K562 (cell line): ENCODE results near the gene ERGIC1. TPM values are rescaled to one million over a fixed set of nuclear protein-coding genes. Genes with fewer than 3 reads are reported as not detected.
A peak's percentile ranks its signal among the peaks of the same experiment; 100 is the strongest.

Source experiments
- ARID1B ChIP-seq: fragments of 450-650 bp; IDR thresholded peaks from 2 replicates; pipeline ENCODE4 v1.6.1; 2016; ENCODE audit warnings: antibody characterized with exemption, mild to moderate bottlenecking, inconsistent platforms
- BRD4 ChIP-seq: fragments of 200-600 bp; sonication (generic); IDR thresholded peaks from 2 replicates; pipeline ENCODE4 v1.6.1; 2017; ENCODE audit warnings: inconsistent platforms
- CCNT2 ChIP-seq: IDR thresholded peaks from 2 replicates; pipeline ENCODE4 v1.6.1; 2011; ENCODE audit warnings: borderline replicate concordance, low read depth, mild to moderate bottlenecking, moderate library complexity, mixed read lengths, low read length; ENCODE audit not compliant: insufficient read length; ENCODE audit errors: extremely low read depth
- CHD7 ChIP-seq: fragments of 200-600 bp; sonication (generic); IDR thresholded peaks from one replicate; pipeline ENCODE4 v1.6.1; 2012; ENCODE audit warnings: mild to moderate bottlenecking, low read depth, low read length, inconsistent platforms
- ELK1 ChIP-seq: sonication (generic); formaldehyde crosslinking; IDR thresholded peaks from 2 replicates; pipeline ENCODE4 v1.8.1; 2022; ENCODE audit warnings: missing genetic modification reagents
- GABPB1 ChIP-seq: sonication (generic); formaldehyde crosslinking; IDR thresholded peaks from 2 replicates; pipeline ENCODE4 v1.8.0; 2022; ENCODE audit warnings: mild to moderate bottlenecking, missing genetic modification reagents
- HDAC3 ChIP-seq: fragments of 450-650 bp; IDR thresholded peaks from 2 replicates; pipeline ENCODE4 v1.6.1; 2018; ENCODE audit warnings: borderline replicate concordance, mild to moderate bottlenecking, moderate library complexity; ENCODE audit not compliant: partially characterized antibody
- HES1 ChIP-seq: fragments of 450-650 bp; IDR thresholded peaks from 2 replicates; pipeline ENCODE4 v1.6.1; 2016; ENCODE audit warnings: low read depth, mild to moderate bottlenecking, moderate library complexity
- HMG20B ChIP-seq: fragments of 250-450 bp; sonication (Bioruptor Pico); IDR thresholded peaks from 2 replicates; pipeline ENCODE4 v1.5.0; 2021; ENCODE audit warnings: mild to moderate bottlenecking
- MAZ ChIP-seq, 2 experiments: fragments of 450-650 bp in 1 of 2; sonication (generic) in 1 of 2; formaldehyde crosslinking; IDR thresholded peaks in 1 of 2; conservative IDR thresholded peaks in 1 of 2; 2 replicates each; pipeline versions ENCODE4 v1.4.0 to v1.5.0; 2020; ENCODE audit warnings: mild to moderate bottlenecking in 1 of 2, missing genetic modification reagents in 1 of 2
- NBN ChIP-seq: fragments of 450-650 bp; IDR thresholded peaks from 2 replicates; pipeline ENCODE4 v1.6.1; 2016; ENCODE audit warnings: low read depth, mild to moderate bottlenecking
- PTRF ChIP-seq: fragments of 450-650 bp; IDR thresholded peaks from 2 replicates; pipeline ENCODE4 v1.6.1; 2016; ENCODE audit warnings: mild to moderate bottlenecking, missing genetic modification characterization, missing compliant biosample characterization
- RFX5 ChIP-seq: IDR thresholded peaks from 2 replicates; pipeline ENCODE4 v1.6.1; 2011; ENCODE audit warnings: low read depth, mild to moderate bottlenecking, improper control_type of control experiment, low read length
- SNRNP70 ChIP-seq: fragments of 200-400 bp; formaldehyde crosslinking; optimal IDR thresholded peaks from 2 replicates; pipeline ENCODE3; 2017; ENCODE audit warnings: low read depth, low read length
- ZFP1 ChIP-seq: fragments of 450-650 bp; formaldehyde crosslinking; IDR thresholded peaks from 2 replicates; pipeline ENCODE4 v1.4.0; 2020; ENCODE audit warnings: mild to moderate bottlenecking, mixed read lengths
- polyA plus RNA-seq, 8 experiments: library from polyadenylated mRNA; depleted of rRNA in 4 of 8; stranded (reverse) in 5 of 8; unstranded in 3 of 8; fragments of >200 nt; fragmentation: Nextera tagmentation in 2 of 8; fragmentation: Illumina TruSeq in 1 of 8; extraction: Ambion mirVana in 2 of 8; extraction: Trizol in 1 of 8; gene quantifications; 2 replicates each; pipeline versions ENCODE4 v1.2.1 to v1.2.3, GENCODE V29; 2011 to 2014; ENCODE audit warnings: inconsistent platforms in 1 of 8, missing spikeins in 1 of 8
- total RNA-seq, 7 experiments: library from RNA; depleted of rRNA in 6 of 7; stranded (reverse); fragments of >200 nt in 6 of 7; fragmentation: Illumina TruSeq in 2 of 7; extraction: Trizol in 2 of 7; gene quantifications; 2 replicates each; pipeline versions ENCODE4 v1.2.1 to v1.2.3, GENCODE V29; 2011 to 2021; ENCODE audit warnings: low replicate concordance in 1 of 7

Gene ERGIC1
- total and polyA plus RNA-seq, 9 of the 15 experiments (the other 6 are each of a cell fraction or from before 2014, with no cell fraction given) = 5.5 to 68.4 (median 36.4) TPM

- TF ChIP-seq RFX5 = no peak
- no peak for TF ChIP-seq CHD7
- no peak; the same call in 1 of the 2 replicates for TF ChIP-seq HES1
- TF ChIP-seq PTRF (tag) = no peak
- no peak for TF ChIP-seq CCNT2
- TF ChIP-seq ZFP1 = no peak
- TF ChIP-seq BRD4 = no peak
- TF ChIP-seq SNRNP70 = no peak
- TF ChIP-seq MAZ (CRISPR knock-in tag; conservative IDR thresholded peaks at IDR 0.05 in 1 of 2, IDR thresholded peaks at IDR 0.05 in 1 of 2) = peak; percentile 84 to 89
- TF ChIP-seq GABPB1 (CRISPR knock-in tag) = peak; percentile 29; the same call in 1 of the 2 replicates
- TF ChIP-seq NBN = no peak
- TF ChIP-seq HDAC3 = peak; percentile 88
- TF ChIP-seq HMG20B (CRISPR knock-in tag) = no peak
- no peak for TF ChIP-seq ELK1 (CRISPR knock-in tag)
- TF ChIP-seq ARID1B = peak; percentile 87
Observed at GRCh38 chr5:172901012-172901780, 67.1 kb downstream of the ERGIC1 start (continued).
